HG02970 (cell line): ENCODE measurements around the gene PDSS2.
"Not testable (repeated sequence)": the region's sequence is repeated elsewhere in the genome, so short reads cannot be mapped to it uniquely, and the experiment has no call there.

Experiments
- ATAC-seq: cut with Tn5 transposase; IDR thresholded peaks from one replicate; pipeline ENCODE4 v1.9.1; 2021; ENCODE audit warnings: mild to moderate bottlenecking, moderate library complexity, moderate number of reproducible peaks; ENCODE audit not compliant: unreplicated experiment, low FRiP score

Gene PDSS2

GRCh38 chr6:107369493-107369892 lies 89.9 kb downstream of the PDSS2 start:
- no peak for ATAC-seq

GRCh38 chr6:107368471-107368870 lies 90.9 kb downstream of the PDSS2 start:
- ATAC-seq = no peak

- not testable (repeated sequence) for ATAC-seq
Observed at GRCh38 chr6:107364173-107364572, 95.2 kb downstream of the PDSS2 start.

DNA sequence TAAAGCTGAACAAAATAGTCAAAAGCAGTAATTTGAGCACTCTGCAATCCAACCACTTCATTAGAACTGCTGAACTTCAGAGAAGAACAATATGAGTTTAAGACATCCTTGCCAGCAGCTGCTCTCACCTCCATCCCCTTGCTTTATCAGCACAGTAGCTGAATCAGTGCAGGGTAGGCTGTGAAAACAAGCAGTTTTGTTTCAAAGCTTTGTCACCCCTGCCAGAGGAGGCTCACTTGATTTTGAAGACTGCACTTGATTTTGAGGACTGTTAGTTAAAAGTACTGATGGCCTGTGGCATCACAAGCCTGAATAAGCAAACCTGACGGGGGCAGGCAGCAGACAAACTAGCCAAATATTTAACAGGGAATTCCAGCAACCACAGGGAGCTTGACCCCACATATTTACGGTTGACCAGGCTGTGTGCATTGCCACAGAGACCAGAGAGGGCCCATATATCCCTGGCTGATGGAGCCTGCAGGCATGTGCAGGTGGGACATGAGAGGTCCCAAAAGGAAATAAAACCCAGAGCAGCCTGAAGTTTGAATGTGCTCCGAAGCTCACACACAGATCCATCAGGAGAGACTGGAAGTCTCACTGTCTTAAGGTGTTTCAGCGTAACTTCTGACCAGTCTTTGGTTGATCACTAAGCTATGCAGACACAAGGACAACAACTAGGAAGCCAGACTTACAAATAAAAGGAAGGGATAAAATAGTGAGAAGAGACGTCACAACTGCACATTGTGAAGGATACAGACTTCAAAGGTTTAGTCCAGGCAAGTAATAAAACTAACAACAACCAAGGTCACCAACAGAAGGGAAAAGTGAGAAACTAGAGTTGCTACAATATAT lies 97.4 kb downstream of the PDSS2 start:
- ATAC-seq = no peak

DNA sequence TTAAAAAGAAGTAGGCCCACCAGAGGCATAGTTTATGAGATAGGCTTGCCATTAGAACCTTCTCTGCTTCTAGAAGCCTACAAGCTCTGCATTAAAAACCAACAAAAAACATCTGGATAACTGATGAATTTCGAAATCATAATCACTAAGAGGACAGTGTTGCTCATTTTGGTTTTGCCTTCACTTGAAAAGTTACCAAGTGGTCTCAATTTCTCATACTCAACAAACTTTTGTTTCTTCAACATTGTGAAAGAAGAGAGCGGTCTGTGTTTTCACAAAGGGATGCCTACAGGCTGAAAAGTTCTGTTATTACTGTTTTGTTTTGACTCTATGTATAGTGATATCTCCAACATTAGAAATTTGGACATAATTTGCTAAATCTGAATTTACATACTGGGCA lies 98.9 kb downstream of the PDSS2 start:
- no peak for ATAC-seq

DNA sequence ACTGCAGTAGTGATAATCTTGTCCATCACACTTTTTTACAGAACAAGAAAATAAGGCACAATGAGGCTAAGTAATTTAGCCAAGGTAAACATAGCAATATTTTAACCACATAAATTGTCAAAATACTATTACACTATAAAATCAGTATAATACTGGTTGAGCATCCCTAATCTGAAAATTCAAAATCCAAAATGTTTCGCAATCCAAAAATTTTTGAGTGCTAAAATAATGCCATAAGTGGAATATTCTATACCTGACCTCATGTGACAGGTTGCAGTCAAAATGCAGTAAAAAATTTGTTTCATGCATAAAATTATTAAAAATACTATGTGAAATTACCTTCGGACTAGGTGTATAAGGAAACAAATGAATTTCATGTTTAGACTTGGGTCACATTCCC lies 101.5 kb downstream of the PDSS2 start:
- ATAC-seq = no peak

DNA sequence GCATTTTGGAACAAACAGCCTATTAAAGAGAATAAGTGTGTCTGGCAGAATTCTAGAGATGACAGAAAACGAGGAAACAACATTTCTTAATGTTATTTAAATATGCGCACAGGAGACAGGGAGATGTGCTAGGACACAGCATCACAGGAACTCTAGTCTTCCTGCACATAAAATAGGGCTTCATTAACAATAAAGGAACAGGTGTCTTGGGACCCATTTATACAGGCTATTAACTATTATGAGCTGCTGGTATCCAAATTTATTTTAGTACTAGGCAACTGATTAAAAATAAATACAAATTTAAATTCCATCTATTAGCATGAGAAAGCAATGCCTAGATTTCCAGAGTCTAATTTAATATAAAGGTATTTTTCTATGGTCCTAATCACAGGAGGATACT lies 102.3 kb downstream of the PDSS2 start:
- no peak for ATAC-seq

GRCh38 chr6:107355659-107356058 lies 103.7 kb downstream of the PDSS2 start:
- no peak for ATAC-seq

- ATAC-seq = no peak
Observed at GRCh38 chr6:107354451-107354850, 104.9 kb downstream of the PDSS2 start.

DNA sequence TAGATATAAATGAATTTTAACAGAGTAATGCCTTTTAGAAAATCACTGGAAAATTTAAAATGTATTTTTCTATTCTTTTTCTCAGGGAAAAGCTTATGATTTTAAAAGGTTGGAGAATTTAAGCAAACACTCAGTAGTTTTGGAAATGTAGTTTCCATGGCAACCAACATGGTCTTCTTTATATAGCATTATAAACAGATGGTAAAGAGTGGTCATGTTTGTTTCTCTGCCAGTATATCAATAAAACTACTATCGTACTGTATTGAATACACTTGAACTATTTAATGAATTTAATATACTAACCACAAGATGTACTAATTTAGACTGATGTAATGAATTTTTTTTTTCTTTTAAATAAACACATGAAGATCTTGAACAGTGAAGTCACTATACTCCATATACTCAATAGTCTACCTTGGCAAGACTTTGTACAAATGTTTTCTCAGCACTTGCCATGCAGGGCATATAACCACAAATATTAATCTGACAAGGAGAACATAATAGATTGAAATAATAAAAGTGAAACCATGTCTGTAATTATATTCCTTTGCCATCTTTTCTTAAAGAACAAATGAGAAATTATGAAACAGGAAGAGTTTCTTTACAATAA lies 105.5 kb downstream of the PDSS2 start:
- ATAC-seq = no peak

GRCh38 chr6:107348224-107348623 lies 111.1 kb downstream of the PDSS2 start:
- ATAC-seq = no peak

GRCh38 chr6:107345393-107345792 lies 114.0 kb downstream of the PDSS2 start:
- no peak for ATAC-seq

DNA sequence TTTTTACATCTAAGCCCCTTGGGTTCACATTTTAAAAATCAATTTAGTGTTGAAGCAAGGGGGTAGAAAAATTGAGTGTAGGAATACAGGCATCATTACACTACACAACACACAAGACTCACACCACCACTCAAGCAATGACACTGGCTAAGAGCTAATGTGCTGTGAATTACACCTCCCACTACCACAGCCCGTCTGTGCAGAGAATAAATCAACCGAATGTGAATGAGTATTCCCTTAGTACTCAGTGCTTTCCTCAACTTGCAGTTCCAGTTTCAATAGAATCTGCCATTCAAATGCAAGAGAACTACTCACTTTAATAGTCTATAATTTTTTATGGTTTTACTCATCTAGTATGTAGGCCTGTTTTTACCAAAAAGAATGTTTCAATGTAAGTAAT lies 114.4 kb downstream of the PDSS2 start:
- ATAC-seq = no peak

- no peak for ATAC-seq
Observed at GRCh38 chr6:107344383-107344782, 115.0 kb downstream of the PDSS2 start.

GRCh38 chr6:107342144-107342543 lies 117.2 kb downstream of the PDSS2 start:
- no peak for ATAC-seq

DNA sequence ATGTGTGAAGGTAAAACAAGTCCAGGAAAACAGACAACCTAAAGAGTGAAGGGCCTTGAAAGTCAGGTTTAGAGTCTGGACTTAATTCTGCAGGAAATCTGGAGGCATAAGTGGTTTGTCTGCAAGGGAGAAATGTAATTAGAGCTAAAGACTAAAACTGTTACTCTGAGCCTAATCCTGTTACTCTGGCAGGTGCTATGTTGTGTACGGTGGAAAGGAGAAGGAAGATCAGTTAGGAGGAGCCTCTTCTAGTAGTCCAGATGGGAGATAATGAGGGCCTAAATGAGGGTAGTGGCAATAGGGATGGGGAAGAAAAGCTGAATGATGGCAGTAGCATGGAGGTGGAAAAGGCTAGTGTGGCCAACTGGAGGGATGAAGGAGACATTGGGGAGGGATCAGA lies 118.5 kb downstream of the PDSS2 start:
- ATAC-seq = no peak

- no peak for ATAC-seq
Observed at GRCh38 chr6:107337191-107337741, 122.1 kb downstream of the PDSS2 start.

- no peak for ATAC-seq
Observed at GRCh38 chr6:107334026-107334425, 125.3 kb downstream of the PDSS2 start.

DNA sequence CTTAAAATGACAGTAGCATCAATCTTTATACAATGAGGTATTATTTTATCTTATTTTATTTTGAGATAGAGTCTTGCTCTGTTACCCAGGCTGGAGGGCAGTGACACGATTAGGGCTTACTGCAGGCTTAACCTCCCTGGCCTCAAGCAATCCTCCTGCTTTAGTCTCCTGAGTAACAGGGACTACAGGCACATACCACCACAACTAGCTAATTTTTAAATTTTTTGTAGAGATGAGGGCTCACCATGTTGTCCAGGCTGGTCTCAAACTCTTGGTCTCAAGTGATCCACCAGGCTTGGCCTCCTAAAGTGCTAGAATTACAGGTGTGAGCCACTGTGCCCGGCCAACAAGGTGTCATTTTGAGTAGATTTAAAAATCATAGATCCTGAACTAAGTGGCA lies 125.9 kb downstream of the PDSS2 start:
- ATAC-seq = no peak

DNA sequence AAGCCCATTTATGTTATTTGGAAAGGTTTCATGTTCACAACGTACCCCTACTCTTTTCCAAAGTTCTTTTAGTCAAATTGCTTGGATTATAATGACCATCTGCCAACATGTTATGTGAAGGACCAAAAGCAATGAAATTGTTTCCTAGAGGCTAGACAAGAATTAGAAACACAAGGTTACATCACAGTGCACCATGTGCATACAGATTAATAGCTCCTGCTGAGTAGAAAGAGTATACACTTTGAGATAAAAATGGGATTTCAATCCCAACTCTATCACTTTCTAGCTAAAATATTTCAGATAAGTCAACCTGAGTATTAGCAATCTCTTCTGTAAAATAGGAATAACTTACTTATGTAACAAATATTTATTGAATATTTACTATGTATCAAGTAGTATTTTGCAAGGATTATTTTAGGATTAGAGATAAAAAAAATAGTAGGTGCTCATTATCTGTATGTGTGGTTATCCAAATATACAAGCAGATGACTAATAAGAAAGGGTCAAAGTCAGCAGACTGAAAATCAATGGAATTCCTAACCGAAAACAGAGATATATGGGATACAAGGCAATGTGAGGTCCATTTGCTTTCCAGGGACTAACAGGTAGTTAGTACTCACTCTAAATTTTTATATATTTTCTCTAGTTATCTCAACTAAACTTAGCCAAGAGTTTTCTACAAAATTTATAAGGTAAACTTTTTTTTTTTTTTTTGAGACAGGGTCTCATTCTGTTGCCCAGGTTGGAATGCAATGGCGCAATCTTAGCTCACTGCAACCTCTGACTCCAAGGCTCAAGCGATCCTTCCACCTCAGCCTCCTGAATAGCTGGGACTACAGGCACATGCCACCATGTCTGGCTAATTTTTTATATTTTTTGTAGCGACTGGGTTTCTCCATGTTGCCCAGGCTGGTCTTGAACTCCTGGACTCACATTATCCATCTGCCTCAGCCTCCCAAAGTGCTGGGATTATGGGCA lies 127.7 kb downstream of the PDSS2 start:
- no peak for ATAC-seq

DNA sequence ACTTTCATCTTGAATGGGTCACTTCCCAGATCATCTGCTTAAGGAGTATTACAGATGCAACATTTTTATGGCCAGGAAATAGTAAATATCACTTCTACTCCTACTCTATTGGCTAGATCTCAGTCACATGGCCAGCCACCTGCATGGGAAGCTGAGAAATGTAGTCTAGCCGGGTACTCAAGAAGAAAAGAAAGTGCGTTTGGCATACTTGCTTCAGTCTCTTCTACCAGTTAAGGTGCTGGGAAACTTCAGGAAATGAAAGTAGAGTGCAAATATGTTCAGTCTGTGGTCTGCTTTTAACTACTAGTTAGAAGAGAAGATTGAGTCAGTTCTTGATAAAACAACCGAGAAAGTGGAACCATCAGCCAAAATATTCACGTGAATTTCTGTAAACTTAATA lies 129.2 kb downstream of the PDSS2 start:
- peak; percentile 91 for ATAC-seq
